Measurements from ENCODE around the gene THG1L.

DNA sequence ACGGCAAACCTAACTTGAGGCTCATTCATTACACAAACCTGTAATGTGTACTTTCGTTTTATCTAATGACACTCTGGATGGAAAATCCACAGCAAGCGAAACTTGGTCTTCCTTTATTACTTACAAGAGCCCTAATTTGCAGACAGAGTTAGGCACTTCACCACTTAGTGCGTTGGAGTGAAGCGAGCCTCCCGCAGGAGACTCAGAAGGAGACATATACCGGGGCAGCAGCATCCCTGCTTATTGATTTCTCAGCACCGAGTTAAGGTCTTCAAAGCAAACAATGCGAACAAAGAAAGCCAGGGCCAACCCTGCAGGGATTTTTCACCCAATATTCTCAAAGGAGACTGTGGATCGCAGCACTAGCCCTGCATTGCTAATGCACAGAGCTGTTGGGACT, 40.9 kb downstream of the THG1L start:
- TF ChIP-seq POLR2A (IDR thresholded peaks at IDR 0.05; ENCODE audit: low read length) (no peak), GATA1 (IDR thresholded peaks at IDR 0.05; ENCODE audit: low read depth, low read length) (no peak)
